HG03280 (cell line): ENCODE data around the gene BCAP31.
"Not testable (repeated sequence)": the region's sequence is repeated elsewhere in the genome, so short reads cannot be mapped to it uniquely, and the experiment has no call there.

Experiments used
- ATAC-seq: cut with Tn5 transposase; IDR thresholded peaks from one replicate; pipeline ENCODE4 v1.9.1; 2021; ENCODE audit warnings: mild to moderate bottlenecking, moderate library complexity; ENCODE audit not compliant: unreplicated experiment

BCAP31 gene

GRCh38 chrX:153763298-153763932 lies 39.2 kb upstream of the BCAP31 start:
- no peak for ATAC-seq

- no peak for ATAC-seq
Measured at GRCh38 chrX:153762626-153763173, 38.5 kb upstream of the BCAP31 start.

GRCh38 chrX:153761863-153762262 lies 37.7 kb upstream of the BCAP31 start:
- no peak for ATAC-seq

- no peak for ATAC-seq
Measured at GRCh38 chrX:153755136-153755535, 30.9 kb upstream of the BCAP31 start.

- no peak for ATAC-seq
Measured at GRCh38 chrX:153750127-153750774, 26.1 kb upstream of the BCAP31 start.

- ATAC-seq = not testable (repeated sequence)
Measured at GRCh38 chrX:153749017-153749416, 24.8 kb upstream of the BCAP31 start.

- ATAC-seq = not testable (repeated sequence)
Measured at GRCh38 chrX:153746991-153747390, 22.8 kb upstream of the BCAP31 start.

GRCh38 chrX:153746359-153746758 lies 22.2 kb upstream of the BCAP31 start:
- no peak for ATAC-seq

- ATAC-seq = not testable (repeated sequence)
Measured at GRCh38 chrX:153745067-153745433, 20.9 kb upstream of the BCAP31 start.

GRCh38 chrX:153744210-153745066 lies 20.3 kb upstream of the BCAP31 start:
- no peak for ATAC-seq

GRCh38 chrX:153743468-153744209 lies 19.5 kb upstream of the BCAP31 start:
- ATAC-seq = not testable (repeated sequence)

GRCh38 chrX:153742796-153743467 lies 18.7 kb upstream of the BCAP31 start:
- not testable (repeated sequence) for ATAC-seq

- ATAC-seq = not testable (repeated sequence)
Measured at GRCh38 chrX:153742111-153742510, 17.9 kb upstream of the BCAP31 start.

GRCh38 chrX:153741446-153741845 lies 17.3 kb upstream of the BCAP31 start:
- no peak for ATAC-seq

- ATAC-seq = no peak
Measured at GRCh38 chrX:153740631-153741222, 16.5 kb upstream of the BCAP31 start.

- no peak for ATAC-seq
Measured at GRCh38 chrX:153739754-153740486, 15.7 kb upstream of the BCAP31 start.

- ATAC-seq = no peak
Measured at GRCh38 chrX:153738056-153738605, 13.9 kb upstream of the BCAP31 start.

- ATAC-seq = no peak
Measured at GRCh38 chrX:153736871-153737441, 12.8 kb upstream of the BCAP31 start.
